Activated CD4-positive, alpha-beta T cell treated with anti-CD3 and anti-CD28 coated beads, Interleukin-10, Interleukin-2, amounts not matched to agents 100 ng/mL and 50 ng/mL, durations not matched to agents 16 hours and 8 hours (primary cell): ENCODE measurements around the gene SLC35B2.
A peak's percentile ranks its signal among the peaks of the same experiment; 100 is the strongest.
"Not testable (repeated sequence)": the region's sequence is repeated elsewhere in the genome, so short reads cannot be mapped to it uniquely, and the experiment has no call there.

Experiments used
- DNase-seq: peaks from one replicate; pipeline ENCODE4 v3.0.0-alpha.2; 2020

Gene SLC35B2

DNA sequence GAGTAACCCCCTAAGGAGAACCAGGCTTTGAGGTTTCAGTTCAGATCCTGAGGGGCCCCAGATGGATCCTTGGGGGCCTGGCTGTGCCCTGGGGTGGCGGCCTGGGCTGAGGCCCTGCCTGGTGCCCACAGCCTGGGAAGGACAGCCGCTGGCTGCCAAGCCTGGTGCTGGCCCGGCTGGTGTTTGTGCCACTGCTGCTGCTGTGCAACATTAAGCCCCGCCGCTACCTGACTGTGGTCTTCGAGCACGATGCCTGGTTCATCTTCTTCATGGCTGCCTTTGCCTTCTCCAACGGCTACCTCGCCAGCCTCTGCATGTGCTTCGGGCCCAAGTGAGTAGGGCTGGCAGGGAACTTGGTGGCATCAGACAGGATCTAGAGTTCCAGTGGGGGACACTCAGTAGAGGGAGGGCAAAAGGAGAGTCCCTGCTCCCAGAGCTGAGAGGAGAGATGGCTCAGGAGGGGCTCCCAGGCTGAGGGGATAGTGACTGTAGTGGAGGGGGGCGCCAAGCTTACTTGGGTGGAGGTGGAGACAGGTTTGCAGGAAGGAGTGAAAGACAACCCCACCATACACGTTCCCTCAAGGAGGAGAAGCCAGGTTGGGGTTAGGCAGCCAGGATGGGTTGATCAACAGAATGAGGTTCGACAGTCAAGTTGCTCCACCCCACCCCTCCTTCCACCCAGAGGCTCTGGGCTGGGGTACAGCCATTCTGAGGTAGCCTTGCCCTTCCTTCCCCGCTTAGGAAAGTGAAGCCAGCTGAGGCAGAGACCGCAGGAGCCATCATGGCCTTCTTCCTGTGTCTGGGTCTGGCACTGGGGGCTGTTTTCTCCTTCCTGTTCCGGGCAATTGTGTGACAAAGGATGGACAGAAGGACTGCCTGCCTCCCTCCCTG is 24.4 kb downstream of the SLC35B2 start:
- no peak for DNase-seq

DNA sequence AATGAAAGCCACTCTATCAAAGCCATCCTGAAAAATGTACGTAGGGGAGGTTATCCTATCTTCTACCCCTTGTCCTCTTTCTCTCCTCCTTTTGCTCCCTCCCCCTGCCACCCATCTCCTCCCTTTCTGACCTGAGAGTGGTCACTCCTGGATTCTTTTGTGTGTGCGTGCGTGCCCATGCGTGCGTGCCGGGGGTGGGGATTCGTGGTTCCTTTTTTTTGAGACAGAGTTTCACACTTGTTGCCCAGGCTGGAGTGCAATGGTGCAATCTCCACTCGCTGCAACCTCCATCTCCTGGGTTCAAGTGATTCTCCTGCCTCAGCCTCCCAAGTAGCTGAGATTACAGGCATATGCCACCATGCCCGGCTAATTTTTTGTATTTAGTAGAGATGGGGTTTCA is 25.9 kb downstream of the SLC35B2 start:
- DNase-seq: not testable (repeated sequence)

DNA sequence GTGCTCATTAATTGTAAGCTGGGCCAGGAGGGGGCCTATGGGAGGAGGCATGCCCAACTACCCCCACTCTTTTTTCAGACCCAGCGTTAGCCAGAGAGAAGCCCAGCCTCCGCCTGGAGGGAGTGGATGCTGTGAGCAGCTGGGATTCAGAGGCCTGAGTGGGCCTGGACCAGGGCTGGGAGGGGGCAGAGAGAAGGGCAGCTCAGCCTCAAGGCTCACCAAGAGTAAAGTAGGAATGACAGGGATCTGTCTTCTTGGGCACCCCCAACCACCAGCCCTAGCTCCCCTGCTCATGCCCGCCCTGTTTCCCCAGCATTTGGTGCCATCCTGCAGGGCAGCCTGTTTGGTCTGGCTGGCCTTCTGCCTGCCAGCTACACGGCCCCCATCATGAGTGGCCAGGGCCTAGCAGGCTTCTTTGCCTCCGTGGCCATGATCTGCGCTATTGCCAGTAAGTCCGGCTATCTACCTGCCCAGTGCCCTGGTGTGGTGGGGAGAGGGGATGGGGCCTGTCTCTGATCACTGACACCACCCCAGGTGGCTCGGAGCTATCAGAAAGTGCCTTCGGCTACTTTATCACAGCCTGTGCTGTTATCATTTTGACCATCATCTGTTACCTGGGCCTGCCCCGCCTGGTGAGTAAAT is 27.2 kb downstream of the SLC35B2 start:
- DNase-seq: no peak

DNA sequence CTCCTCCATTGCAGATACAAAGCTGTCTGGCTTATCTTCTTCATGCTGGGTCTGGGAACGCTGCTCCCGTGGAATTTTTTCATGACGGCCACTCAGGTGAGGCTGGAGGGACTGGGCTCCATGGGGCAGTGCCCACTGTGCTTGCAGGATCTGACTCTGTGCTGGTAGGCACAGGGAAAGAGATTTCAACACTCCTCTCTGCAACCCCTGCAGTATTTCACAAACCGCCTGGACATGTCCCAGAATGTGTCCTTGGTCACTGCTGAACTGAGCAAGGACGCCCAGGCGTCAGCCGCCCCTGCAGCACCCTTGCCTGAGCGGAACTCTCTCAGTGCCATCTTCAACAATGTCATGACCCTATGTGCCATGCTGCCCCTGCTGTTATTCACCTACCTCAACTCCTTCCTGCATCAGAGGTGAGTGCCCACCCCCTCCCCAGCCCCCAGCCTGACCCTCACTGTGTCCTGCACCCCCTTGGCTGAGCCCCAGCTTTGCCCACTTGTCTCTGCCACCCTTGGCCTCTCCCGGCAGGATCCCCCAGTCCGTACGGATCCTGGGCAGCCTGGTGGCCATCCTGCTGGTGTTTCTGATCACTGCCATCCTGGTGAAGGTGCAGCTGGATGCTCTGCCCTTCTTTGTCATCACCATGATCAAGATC is 27.8 kb downstream of the SLC35B2 start:
- no peak for DNase-seq

DNA sequence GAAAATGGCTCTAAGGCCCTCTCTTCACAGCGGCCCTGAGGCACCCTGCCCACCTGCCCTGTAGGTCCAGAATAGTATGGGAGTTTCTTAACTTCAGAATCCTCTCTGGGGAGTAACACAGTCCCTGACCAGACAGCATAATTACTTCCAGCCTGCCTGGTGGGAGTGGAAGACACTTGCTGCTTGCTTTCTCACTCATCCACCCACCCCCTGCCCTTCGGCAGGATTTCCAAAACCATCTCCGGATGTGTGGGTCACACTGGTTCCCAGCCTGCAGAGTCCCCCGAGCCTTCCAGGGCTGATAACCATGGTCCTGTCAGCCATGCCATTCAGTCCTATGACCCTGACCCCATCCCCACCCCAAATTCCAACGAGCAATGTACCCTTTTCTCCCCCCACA is 28.5 kb downstream of the SLC35B2 start:
- DNase-seq: no peak

DNA sequence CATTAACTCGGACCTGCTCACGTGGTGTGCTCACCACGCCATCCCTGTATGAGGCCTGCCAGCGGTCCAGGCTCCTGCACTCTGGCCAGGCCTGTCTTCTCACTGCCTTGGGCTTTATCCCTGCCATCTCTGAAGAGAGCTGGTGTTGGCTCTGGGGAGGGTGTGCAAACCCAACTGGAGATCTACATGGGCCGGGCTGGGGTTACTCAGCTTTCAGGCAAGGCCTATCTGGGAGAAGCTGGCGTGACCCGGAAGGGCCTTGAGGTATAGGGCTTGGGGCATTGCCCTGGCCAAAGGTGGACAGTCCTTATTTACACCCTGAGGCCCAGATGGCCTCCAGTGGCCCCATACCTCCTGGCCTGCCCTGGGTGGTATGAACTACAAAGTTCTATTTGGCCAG is 28.9 kb downstream of the SLC35B2 start:
- DNase-seq: no peak

DNA sequence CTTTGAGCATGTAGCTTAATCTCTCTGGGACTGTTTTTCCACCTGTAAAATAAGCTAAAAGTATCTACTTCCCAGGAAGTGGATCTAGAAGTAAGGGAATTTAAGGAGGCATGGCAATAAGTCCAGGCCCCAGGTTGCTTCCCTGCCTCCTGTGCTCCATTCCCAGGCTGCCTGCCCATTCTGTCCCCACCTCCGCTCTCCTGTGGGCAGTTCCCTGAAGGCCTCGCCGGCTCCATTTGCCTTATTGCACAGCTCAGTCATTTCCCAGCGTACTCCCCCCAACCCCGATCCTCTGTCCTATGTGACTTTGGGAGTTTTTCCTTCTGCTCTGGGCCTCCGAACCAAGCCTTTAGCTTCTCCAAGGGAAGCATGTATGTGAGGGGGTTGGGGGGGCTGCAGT is 29.3 kb downstream of the SLC35B2 start:
- DNase-seq: no peak

DNA sequence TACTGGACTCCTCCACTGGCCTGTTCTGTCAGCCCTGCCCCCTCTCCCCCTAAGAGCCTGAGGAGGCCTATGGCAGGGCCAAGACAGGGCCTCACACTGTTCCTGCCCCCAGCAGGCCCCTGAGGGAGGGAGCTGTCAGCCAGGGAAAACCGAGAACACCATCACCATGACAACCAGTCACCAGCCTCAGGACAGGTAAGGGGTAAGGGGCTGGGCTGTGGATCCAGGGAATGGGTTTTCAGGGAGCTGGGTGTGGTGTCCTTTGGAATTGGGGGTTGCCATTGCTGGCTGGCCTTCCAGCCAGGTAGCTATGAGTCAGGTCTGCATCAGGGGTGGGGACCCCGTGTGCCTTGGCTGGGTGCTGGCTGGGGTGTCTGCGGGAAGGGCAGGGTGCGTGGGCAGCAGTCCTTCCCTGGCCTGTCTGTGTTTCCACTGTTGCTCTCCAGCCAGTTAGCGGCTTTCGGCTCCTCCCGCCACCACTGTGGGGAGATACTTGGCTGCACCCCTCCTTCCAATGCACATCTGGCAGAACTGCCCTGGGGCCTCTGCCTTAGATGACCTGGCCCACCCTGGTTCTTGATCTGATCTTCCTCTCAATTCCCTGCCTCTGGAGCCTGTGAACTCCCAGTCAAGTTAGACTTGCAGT is 30.1 kb downstream of the SLC35B2 start:
- no peak for DNase-seq

DNA sequence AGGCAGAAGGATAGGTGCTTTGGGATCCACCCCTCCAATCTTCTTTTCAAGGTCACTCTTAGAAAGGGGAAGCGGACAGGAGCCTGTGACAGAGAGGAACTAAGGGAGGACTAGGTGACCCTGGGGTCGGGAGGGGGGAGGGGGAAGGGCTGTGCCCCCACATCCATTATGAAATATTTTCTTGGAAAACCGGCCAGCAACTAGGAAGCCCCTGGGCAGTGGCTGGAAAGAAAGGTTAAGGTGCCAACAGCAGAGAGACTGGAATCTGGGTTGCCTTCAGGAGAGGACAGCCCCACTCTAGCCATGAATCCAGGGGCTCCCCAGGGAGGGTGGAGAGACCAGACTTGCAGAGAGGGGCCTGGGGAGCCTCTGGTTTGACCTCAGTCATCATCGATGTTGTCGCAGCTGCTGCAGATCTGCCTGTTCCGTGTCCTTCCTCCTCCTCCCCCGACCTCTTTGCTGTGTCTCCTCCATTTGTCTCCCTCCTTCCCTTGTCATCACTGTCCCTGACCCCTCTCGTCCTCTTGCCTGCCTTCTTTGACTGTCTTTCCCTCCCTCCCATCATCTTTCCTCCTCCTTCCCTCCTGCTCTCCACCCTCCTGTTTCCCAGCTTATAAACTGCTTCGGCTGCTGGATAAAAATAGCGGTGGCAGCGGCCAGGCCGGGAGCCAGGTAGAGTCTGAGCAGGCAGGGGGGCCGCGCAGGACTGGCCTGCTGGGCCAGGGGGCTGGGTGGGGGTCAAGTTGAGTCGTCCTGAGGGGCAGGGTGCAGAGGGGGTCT is 30.8 kb downstream of the SLC35B2 start:
- DNase-seq: no peak

DNA sequence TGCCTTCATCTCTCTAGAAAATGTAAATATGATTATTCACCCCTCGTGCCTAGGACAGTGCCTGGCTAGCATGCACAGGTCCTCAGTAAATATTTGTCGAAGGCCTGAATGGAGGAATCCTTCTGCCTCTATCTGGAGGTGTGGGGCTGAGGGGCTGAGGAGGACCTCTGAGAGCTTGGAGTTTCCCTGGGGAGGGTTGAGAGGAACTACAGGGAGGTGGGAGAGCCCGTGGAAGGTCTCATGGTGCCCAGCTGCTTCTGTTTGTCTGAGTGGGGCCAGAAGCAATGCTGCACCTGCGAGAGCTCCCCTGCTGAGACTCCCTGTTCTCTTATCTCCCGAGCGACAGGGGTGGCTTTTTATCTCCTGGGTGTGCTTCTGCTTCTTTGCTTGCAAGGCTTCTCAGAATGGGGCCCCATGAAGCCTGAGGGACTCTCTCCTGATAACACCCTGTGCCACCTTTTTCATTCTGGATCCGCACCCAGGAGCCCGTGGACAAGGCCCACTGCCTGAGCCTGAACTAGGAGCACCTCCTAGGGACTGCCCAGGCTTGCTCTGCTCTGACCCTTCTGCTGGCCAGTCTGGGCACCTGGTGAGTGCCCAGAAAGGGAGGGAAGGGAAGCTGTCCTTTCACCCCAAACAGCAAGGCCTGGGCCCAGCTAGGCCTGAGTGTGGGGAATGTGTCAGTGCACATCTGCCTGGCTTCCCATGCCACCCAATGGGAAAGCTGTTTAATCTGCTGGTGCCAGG is 31.6 kb downstream of the SLC35B2 start:
- DNase-seq: no peak

DNA sequence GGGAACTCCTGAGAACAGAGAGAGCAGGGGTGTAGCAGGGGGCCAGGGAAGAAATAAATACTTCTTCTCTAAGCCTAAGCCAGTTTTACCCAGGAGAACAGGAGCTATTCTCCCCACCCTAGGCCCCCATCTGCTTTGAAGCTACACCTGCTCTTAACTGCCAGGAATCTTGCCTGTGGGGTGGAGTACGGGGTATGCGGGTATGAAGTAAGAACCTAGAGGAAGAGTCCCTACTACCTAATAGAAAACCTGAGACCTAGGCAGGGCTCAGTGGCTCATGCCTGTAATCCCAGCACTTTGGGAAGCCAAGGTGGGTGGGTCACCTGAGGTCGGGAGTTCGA is 32.4 kb downstream of the SLC35B2 start:
- no peak for DNase-seq

DNA sequence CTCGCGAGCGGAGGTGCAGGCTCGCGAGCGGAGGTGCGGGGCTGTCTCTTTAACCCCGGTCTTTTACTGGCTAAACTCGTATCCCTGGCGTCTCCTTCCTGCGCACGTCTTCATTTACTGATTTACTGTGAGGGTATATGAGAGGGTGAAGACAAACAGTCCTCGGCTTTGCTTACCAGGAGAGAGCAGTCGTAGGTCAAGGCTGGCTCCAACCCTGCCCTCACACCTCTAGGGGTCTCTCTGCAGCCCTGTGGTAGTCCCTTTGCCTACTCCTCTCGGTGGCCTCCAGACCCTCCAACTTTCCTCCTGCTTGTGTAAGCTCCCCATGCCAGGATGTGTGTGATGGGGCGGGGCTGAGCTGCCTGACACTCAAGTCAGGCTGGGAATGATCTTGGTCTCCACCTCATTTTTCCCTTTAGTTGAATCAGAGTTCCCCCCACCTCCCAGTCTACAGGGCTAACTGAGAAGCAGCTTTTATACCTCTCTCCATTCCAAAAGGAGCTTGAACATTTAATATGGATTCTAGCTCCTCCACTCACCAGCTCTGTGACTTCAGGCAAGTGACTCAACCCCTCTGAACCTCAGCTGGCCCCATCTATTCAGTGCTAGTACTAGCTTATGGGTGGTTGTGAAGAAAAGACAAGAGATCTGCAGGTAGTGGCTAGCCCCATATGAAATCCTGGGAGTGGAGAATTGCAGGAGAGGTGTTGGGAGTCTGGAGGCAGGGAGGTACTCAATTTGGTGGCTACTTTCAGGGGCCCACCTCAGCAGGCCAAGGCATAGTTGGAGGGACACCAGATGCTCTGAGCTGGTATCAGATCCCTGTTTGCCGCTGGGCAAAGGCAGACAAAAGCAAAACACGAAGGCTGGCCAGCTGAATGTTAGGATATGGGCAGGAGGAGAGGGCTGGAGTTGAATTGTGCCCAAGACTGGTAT is 33.0 kb downstream of the SLC35B2 start:
- DNase-seq: peak; percentile 39

DNA sequence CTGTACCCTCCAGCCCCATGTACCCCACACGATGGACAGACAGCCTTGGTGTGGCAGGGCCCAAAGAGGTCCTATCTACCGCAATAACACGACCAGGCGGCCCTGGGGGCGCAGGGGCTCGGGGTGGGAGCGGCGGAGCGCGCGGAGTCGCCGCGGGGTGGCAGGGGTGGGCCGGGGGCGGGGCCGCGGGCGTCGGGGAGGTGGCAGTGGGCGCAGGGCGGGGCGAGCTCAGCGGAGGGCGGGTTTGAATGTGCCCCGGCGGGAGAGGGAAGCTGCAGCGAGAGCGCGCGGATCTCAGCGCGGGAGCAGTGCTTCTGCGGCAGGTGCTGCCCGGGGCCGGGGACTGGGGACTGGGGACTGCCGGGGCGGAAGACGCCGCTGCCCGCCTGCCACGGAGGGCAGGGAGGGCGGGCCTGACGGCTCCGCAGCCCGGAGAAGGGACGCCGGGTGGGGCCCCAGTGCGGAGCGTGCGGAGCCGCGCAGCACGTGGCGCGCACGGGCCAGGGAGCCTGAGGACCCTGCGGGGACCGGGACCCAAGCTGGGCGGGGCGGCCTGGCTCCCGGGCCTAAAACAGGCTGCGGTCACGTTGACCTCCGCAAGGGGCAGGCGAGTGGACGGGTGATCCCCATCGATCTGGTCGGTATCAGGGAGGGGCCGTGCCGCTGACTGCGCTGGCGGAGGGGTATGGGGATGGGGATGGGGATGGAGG is 33.9 kb downstream of the SLC35B2 start, which contains the start of gene SLC29A1:
Gene SLC29A1, plus strand, starts transcription at position 277 of the 710 bp plus-strand sequence. CDS start 3,719 bp downstream, outside the sequence.
- peak; percentile 90 for DNase-seq

DNA sequence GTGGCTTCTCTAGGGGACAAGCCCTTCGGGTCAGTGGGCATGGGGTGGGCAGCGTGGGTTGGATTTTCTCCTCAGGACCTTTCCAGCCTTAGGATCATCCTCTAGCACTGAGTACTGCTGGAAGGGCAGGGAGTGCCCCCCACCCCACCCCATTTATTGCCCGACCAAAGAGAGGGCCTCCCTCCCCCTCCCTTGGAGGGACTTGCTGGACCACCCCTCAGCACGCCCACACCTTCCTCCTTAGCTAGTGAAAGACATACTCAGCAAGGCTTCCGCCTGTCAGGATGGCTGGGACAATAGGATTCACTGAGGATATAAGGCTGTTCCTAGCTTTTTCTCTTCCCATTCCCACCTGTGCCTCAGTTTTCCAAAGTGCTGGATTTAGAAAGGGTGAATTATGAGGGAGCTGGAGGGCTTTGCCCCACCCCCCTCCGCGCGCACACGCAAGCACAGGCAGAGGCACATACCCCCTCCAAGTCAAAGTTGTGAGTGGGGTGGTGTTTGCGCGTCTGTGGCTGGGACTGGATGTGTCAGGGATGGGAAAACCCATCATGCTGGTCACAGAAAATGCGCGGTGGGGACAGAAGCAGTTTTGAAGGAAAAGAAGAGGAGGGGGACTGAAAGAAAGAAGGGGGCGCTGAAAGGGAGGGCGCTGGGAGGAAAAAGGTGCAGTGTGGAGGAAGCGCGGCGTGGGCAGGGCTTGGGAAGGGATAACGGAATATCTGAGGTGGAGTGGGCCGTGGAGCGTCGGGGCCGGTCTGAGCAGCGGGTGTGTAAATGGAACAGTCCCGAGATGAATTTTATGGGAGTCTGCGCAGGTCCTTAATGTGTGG is 34.6 kb downstream of the SLC35B2 start:
- DNase-seq: no peak

DNA sequence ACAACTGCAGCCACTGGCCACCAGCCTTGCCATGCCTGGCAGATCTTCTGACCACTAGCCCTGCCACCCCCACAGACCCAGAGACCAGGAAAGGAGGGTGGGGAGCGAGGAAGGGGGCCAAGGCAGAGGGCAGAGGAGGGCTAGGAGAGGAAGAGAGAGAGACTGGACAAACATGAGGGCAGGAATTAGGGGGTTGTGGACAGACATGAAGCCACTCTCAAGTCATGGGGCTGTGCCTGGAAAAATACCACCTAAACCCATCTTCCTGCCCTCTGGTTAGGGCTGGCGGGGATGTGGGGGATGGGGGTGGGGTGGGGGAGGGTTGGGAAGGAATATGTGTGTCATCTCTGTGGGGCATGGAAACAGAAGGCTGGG is 35.4 kb downstream of the SLC35B2 start:
- no peak for DNase-seq

DNA sequence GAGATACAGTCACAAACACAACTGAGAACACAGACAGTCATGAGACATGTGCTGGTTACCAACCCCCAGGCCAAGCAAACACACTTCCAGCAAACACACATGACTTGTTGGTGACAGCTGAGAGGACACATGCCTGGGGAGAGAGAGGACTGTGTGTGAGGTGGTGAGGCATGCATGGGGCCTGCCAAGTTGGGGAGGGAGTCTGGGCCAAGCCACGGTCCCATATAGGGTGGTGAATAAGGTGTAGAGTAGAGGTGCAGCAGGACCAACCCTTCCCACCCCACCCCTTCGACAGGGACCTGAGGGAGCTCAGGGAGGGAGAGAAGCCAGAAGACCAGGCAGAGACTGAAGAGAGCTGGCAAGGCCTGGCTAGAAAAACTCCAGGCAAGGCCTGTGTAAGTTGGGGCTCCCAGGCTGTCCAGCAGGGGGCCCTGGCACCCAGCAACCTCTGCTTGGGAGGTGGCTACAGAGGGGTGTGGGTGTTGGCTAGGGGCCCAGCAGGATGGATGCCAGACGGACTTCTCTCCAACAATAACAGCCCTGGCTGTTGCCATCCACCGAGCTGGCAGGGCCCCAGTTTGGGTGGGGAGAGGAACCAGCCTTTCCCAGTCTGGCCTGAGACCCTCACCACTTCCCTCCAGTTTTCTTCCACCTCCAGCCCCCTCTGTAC is 35.9 kb downstream of the SLC35B2 start:
- peak; percentile 87 for DNase-seq

DNA sequence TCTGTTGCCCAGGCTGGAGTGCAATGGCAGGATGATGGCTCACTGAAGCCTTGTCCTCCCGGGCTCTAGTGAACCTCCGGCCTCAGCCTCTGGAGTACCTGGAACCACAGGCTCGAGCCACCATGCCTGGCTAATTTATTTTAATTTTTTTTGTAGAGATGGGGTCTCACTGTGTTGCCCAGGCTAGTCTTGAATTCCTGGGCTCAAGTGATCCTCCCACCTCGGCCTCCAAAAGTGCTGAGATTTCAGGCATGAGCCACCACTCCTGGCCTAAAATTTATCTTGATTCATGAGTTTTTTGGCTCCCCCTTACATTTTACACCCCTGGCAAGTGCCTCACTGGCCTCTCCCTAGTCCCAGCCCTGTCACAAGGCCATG is 36.4 kb downstream of the SLC35B2 start:
- DNase-seq: no peak
